Stimulated activated effector memory CD8-positive, alpha-beta T cell treated with anti-CD3 and anti-CD28 coated beads, Interleukin-12 subunit alpha, Interleukin-12 subunit beta, amount 100 ng/mL, for 72 hours (primary cell): ENCODE results near the gene TRIM52.

Experiments
- ATAC-seq: fragments of 150-1000 bp; cut with Tn5 transposase; 2 replicates; pipeline ENCODE4 v1.10.0; 2021
- DNase-seq, 2 donors: peaks; one replicate each; pipeline ENCODE4 v3.0.0; 2021 to 2022; ENCODE audit warnings: low spot score in 2 of 2
- H3K27ac Mint-ChIP-seq: one replicate; pipeline ENCODE4 v1.8.0; 2022; ENCODE audit warnings: mild to moderate bottlenecking, mixed read lengths
- H3K36me3 Mint-ChIP-seq: one replicate; pipeline ENCODE4 v1.8.0; 2022; ENCODE audit warnings: mild to moderate bottlenecking, mixed read lengths
- H3K4me1 Mint-ChIP-seq: one replicate; pipeline ENCODE4 v1.8.0; 2022; ENCODE audit warnings: mixed read lengths
- H3K4me3 Mint-ChIP-seq: one replicate; pipeline ENCODE4 v1.8.0; 2022; ENCODE audit warnings: mild to moderate bottlenecking, mixed read lengths
- H3K9me3 Mint-ChIP-seq: one replicate; pipeline ENCODE4 v1.8.0; 2022; ENCODE audit warnings: mixed read lengths

Gene TRIM52

DNA sequence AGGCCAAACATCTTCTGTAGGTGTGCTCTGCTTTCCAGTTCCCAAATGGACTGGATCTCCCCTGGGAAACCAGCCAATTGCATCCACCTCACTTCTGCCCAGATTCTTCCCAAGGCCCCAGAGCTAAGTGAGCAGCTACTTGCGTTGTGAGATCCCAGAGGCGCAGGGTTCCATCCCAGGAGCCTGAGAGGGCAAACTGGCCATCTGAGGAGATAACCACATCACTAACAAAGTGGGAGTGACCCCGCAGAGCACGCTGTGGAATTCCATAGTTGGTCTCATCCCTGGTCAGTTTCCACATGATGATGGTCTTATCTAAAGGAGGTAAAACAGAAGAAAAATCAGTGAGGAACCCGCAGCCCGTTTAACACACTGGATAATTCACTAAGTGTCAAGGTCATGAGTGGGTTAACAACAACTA, 18.9 kb downstream of the TRIM52 start:
- ATAC-seq: no peak
- no peaks in the 10 kb centered on the region for H3K9me3 Mint-ChIP-seq
- DNase-seq: no peak
- H3K4me1 Mint-ChIP-seq: peaks cover 57% of the 10 kb centered on the region
- H3K27ac Mint-ChIP-seq: peak overlapping the region; percentile 100
- H3K36me3 Mint-ChIP-seq: peaks cover 98% of the 10 kb centered on the region
- peak overlapping the region; percentile 97 for H3K4me3 Mint-ChIP-seq

- no peaks in the 10 kb centered on the region for H3K9me3 Mint-ChIP-seq
- H3K4me3 Mint-ChIP-seq: peak overlapping the region; percentile 97
- peak; percentile 86 for ATAC-seq
- H3K36me3 Mint-ChIP-seq: peaks cover 99% of the 10 kb centered on the region
- H3K27ac Mint-ChIP-seq: peak overlapping the region; percentile 100
- peak; percentile 38 to 81 for DNase-seq
- peaks cover 57% of the 10 kb centered on the region for H3K4me1 Mint-ChIP-seq
These were observed 19.5 kb downstream of the TRIM52 start for GRCh38 chr5:181241393-181241975.

GRCh38 chr5:181239062-181239663, 21.8 kb downstream of the TRIM52 start:
- peak overlapping the region; percentile 97 for H3K4me3 Mint-ChIP-seq
- peaks cover 38% of the 10 kb centered on the region for H3K4me1 Mint-ChIP-seq
- DNase-seq (no peak), ATAC-seq (no peak)
- H3K27ac Mint-ChIP-seq: peak overlapping the region; percentile 84
- H3K36me3 Mint-ChIP-seq: peaks cover 100% of the 10 kb centered on the region
- no peaks in the 10 kb centered on the region for H3K9me3 Mint-ChIP-seq

- peaks cover 100% of the 10 kb centered on the region for H3K36me3 Mint-ChIP-seq
- H3K4me1 Mint-ChIP-seq: peaks cover 45% of the 10 kb centered on the region
- no peak for DNase-seq
- H3K9me3 Mint-ChIP-seq: no peaks in the 10 kb centered on the region
- peak overlapping the region; percentile 97 for H3K4me3 Mint-ChIP-seq
- peak overlapping the region; percentile 84 for H3K27ac Mint-ChIP-seq
- no peak for ATAC-seq
These were observed 23.1 kb downstream of the TRIM52 start for GRCh38 chr5:181237729-181238385.

GRCh38 chr5:181236954-181237641, 23.8 kb downstream of the TRIM52 start:
- DNase-seq (no peak), ATAC-seq (no peak)
- H3K27ac Mint-ChIP-seq: peak overlapping the region; percentile 32
- H3K4me3 Mint-ChIP-seq: no peak overlapping the region
- peaks cover 100% of the 10 kb centered on the region for H3K36me3 Mint-ChIP-seq
- H3K4me1 Mint-ChIP-seq: peaks cover 44% of the 10 kb centered on the region
- H3K9me3 Mint-ChIP-seq: no peaks in the 10 kb centered on the region

- H3K36me3 Mint-ChIP-seq: peaks cover 100% of the 10 kb centered on the region
These were observed 24.5 kb downstream of the TRIM52 start for GRCh38 chr5:181236471-181236870.

DNA sequence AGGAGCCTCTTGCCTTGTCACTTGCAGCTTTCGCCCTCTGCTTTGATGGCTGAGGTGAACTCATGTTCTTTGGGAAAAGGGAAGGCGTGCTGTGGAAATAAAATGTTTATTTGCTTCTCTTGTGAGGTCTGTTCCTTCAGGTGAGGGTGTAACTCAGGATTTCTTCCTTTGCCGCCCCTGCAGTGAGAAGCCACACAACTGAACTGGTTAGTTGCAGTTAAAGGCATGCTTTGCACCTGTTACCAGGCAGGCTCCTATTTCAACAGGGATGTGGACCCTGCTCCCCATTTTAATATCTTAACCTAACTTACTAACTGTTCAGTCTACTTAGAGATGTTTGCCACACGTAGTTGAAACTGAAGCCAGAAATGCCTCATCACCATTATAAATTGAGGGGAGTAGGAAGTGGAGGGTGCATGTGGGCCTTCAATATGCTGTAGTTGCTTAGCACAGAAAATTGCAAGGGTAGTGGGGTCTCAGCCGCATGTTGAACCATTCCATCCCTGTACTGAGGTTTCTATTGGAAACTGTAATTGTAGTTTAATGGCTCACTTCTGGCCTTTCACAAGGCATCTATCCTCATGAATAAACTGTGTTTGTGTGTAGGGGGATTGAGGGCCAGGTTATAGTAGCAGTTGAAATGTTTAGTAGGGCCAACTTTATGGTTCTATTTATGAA, 25.1 kb downstream of the TRIM52 start:
- Mint-ChIP-seq H3K36me3 (peaks cover 100% of the 10 kb centered on the region), H3K4me1 (peaks cover 31% of the 10 kb centered on the region), H3K27ac (peak overlapping the region; percentile 77), H3K4me3 (no peak overlapping the region), H3K9me3 (no peaks in the 10 kb centered on the region)
- DNase-seq: no peak
- no peak for ATAC-seq

More at GRCh38 chr5:181236471-181236870, 24.5 kb downstream of the TRIM52 start:
- ATAC-seq (no peak), DNase-seq (no peak)
- Mint-ChIP-seq H3K27ac (peak overlapping the region; percentile 77), H3K4me3 (no peak overlapping the region), H3K9me3 (no peaks in the 10 kb centered on the region), H3K4me1 (peaks cover 38% of the 10 kb centered on the region)

- Mint-ChIP-seq H3K9me3 (no peaks in the 10 kb centered on the region), H3K27ac (peak overlapping the region; percentile 77), H3K4me1 (peaks cover 26% of the 10 kb centered on the region), H3K4me3 (no peak overlapping the region), H3K36me3 (peaks cover 100% of the 10 kb centered on the region)
- no peak for DNase-seq
- no peak for ATAC-seq
These were observed 25.6 kb downstream of the TRIM52 start for GRCh38 chr5:181235323-181235688.

DNA sequence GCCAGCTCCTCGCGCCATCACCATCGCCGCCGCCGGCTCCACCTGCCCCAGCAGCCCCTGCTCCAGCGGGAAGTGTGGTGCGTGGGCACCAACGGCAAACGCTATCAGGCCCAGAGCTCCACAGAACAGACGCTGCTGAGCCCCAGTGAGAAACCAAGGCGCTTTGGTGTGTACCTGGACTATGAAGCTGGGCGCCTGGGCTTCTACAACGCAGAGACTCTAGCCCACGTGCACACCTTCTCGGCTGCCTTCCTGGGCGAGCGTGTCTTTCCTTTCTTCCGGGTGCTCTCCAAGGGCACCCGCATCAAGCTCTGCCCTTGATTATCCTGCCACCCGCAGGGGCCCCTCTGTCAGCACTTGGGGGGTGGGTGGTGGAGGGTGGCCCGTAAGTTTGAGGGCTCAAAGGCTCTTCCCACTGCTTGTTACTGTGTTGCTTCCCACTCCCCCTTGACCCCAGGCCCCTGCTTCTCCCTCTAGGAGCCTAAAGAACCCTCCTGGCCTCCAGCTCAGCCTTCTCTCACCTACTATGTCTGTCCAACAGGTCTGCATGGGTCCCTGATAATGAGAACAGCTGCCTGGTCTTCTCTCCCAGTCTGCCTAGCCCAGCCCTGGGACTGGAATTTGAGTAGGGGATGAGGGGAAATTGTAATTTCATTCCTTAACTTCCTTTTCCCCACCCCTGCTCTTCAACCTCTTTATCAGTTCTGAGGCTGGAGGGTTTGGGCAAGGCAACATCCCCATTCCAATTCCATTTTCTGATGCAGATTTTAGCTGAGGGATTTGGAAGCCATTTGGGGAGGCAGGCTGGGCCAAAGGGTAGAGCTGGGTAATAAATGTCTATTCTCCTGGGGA, 26.3 kb downstream of the TRIM52 start:
- Mint-ChIP-seq H3K36me3 (peaks cover 100% of the 10 kb centered on the region), H3K4me1 (peaks cover 30% of the 10 kb centered on the region), H3K27ac (peak overlapping the region; percentile 77), H3K4me3 (no peak overlapping the region), H3K9me3 (no peaks in the 10 kb centered on the region)
- ATAC-seq (peak; percentile 6), DNase-seq (peak in 1 of 2 donors; percentile 58)

GRCh38 chr5:181233801-181234454, 27.0 kb downstream of the TRIM52 start:
- H3K4me1 Mint-ChIP-seq: peaks cover 30% of the 10 kb centered on the region
- H3K27ac Mint-ChIP-seq: peak overlapping the region; percentile 60
- H3K9me3 Mint-ChIP-seq: no peaks in the 10 kb centered on the region
- DNase-seq (peak in 1 of 2 donors; percentile 56), ATAC-seq (peak; percentile 24)
- peaks cover 100% of the 10 kb centered on the region for H3K36me3 Mint-ChIP-seq
- no peak overlapping the region for H3K4me3 Mint-ChIP-seq

DNA sequence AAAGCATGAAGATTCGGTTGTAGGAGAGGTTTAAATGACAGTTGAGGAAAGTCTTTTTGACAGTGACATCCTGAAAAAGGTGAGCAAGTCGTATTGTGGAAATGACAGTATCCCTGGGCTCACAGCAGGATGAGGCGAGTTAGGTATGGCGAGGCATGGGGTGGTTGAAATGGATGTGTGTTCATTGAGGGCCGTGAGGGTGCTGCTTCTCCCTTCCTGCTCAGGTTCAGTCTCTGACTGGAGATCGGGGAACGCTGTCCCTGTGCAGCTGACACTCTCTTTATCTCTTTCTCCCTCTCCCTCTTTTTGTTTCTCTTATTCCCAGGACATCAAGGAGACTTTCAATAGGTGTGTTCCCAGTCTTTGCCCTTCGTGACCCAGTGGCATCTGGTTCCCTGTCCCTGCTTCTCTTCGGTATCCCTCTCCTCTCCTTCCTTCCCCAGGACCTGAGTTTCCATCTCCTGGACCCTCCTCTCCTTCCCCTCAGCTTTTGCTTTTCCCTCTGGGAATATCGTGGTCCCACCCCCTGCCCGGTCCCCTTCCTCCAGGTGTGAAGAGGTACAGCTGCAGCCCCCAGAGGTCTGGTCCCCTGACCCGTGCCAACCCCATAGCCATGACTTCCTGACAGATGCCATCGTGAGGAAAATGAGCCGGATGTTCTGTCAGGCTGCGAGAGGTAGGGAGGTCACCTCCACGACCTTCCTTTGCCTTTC, 27.7 kb downstream of the TRIM52 start:
- peak overlapping the region; percentile 60 for H3K27ac Mint-ChIP-seq
- DNase-seq: no peak

GRCh38 chr5:181232593-181232992, 28.4 kb downstream of the TRIM52 start:
- DNase-seq (no peak), ATAC-seq (no peak)
- H3K9me3 Mint-ChIP-seq: no peaks in the 10 kb centered on the region
- peaks cover 100% of the 10 kb centered on the region for H3K36me3 Mint-ChIP-seq
- H3K27ac Mint-ChIP-seq: peak overlapping the region; percentile 10
- H3K4me3 Mint-ChIP-seq: no peak overlapping the region
- peaks cover 18% of the 10 kb centered on the region for H3K4me1 Mint-ChIP-seq

More for the DNA sequence above, 27.7 kb downstream of the TRIM52 start:
- Mint-ChIP-seq H3K36me3 (peaks cover 100% of the 10 kb centered on the region), H3K9me3 (no peaks in the 10 kb centered on the region), H3K4me1 (peaks cover 23% of the 10 kb centered on the region), H3K4me3 (no peak overlapping the region)
- no peak for ATAC-seq

DNA sequence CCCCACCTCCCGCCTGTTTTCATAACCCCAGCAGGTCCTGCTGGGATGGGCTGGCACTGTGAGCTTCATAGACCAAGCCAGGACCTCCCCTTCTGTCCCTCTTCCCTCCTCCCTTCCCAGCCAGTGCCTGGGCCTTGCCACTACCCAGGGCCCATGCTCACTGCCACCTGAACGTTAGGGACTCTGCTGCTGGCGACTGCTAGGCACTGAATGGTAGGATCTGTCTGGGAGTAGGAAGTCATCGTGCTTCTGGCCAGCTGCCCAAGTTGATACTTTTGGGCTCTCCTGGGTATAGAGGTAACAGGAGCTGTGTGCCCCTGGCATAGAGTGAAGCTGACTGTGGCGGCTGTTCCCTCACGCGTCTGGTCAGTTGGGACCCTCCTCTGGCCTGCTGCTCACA, 29.5 kb downstream of the TRIM52 start:
- no peaks in the 10 kb centered on the region for H3K9me3 Mint-ChIP-seq
- peaks cover 100% of the 10 kb centered on the region for H3K36me3 Mint-ChIP-seq
- no peak for ATAC-seq
- H3K4me3 Mint-ChIP-seq: no peak overlapping the region
- H3K4me1 Mint-ChIP-seq: peaks cover 18% of the 10 kb centered on the region
- H3K27ac Mint-ChIP-seq: peak overlapping the region; percentile 46
- no peak for DNase-seq
